H1 (cell line): ENCODE measurements around the gene EPHA5. TPM values are rescaled to one million over a fixed set of nuclear protein-coding genes. Genes with fewer than 3 reads are reported as not detected.

Experiments used
- CHD2 ChIP-seq: IDR thresholded peaks from 2 replicates; pipeline ENCODE4 v1.6.1; 2012; ENCODE audit warnings: low read length, improper control_type of control experiment
- POLR2AphosphoS5 ChIP-seq: IDR thresholded peaks from 2 replicates; pipeline ENCODE4 v1.6.1; 2011; ENCODE audit warnings: low read depth, low read length
- SP4 ChIP-seq: IDR thresholded peaks from 2 replicates; pipeline ENCODE4 v1.6.1; 2012; ENCODE audit warnings: low read length, inconsistent platforms
- USF2 ChIP-seq: IDR thresholded peaks from 2 replicates; pipeline ENCODE4 v1.6.1; 2011; ENCODE audit warnings: low read length, improper control_type of control experiment
- polyA plus RNA-seq, 7 experiments: library from polyadenylated mRNA; depleted of rRNA in 3 of 7; stranded (reverse) in 5 of 7; unstranded in 2 of 7; fragments of >200 nt in 5 of 7; fragments of 200-250 nt in 2 of 7; gene quantifications; 1 replicate in 5 of 7; 2 replicates in 1 of 7; 4 replicates in 1 of 7; pipeline versions ENCODE4 v1.2.1 to v1.2.3, GENCODE V29; 2011 to 2013; ENCODE audit warnings: missing spikeins in 2 of 7, mixed read lengths in 2 of 7
- total RNA-seq: library from RNA; stranded (reverse); fragmentation: NEBNext Ultra II Directional; extraction: Animal tissue kit (Norgen Biotek cat#: 25700); gene quantifications from 2 replicates; pipeline ENCODE4 v1.2.1, GENCODE V29; 2021

The EPHA5 gene
- total and polyA plus RNA-seq, 2 of the 8 experiments (the other 6 are each of a cell fraction or from before 2014, with no cell fraction given): 0.03 to 0.11 TPM

GRCh38 chr4:65316534-65316933 lies 353.8 kb downstream of the EPHA5 start (continued):
- TF ChIP-seq USF2 (no peak), SP4 (no peak), POLR2AphosphoS5 (no peak), CHD2 (no peak)
